K562 (cell line): ENCODE measurements around the gene TBL1X.

Experiments
- CHD7 ChIP-seq: fragments of 200-600 bp; sonication (generic); IDR thresholded peaks from one replicate; pipeline ENCODE4 v1.6.1; 2012; ENCODE audit warnings: mild to moderate bottlenecking, low read depth, low read length, inconsistent platforms
- CTCF ChIP-seq, 3 experiments: IDR thresholded peaks in 2 of 3; conservative IDR thresholded peaks in 1 of 3; 2 replicates each; pipeline ENCODE4 v1.5.1; 2011 to 2012; ENCODE audit warnings: low read length in 3 of 3, mild to moderate bottlenecking in 3 of 3, control low read depth in 2 of 3, improper control_type of control experiment in 1 of 3, inconsistent platforms in 1 of 3, low read depth in 1 of 3, mixed read lengths in 1 of 3, moderate library complexity in 1 of 3; ENCODE audit not compliant: insufficient read depth in 2 of 3
- FOSL1 ChIP-seq: fragments of 200-800 bp; sonication (Bioruptor generic); conservative IDR thresholded peaks from 2 replicates; pipeline ENCODE4 v1.6.1; 2016; ENCODE audit warnings: missing genetic modification characterization, missing compliant biosample characterization
- NCOA2 ChIP-seq, 2 experiments: fragments of 450-650 bp; IDR thresholded peaks; 2 replicates each; pipeline ENCODE4 v1.6.1; 2018; ENCODE audit warnings: mild to moderate bottlenecking in 2 of 2, moderate library complexity in 1 of 2; ENCODE audit not compliant: partially characterized antibody in 2 of 2
- NR3C1 ChIP-seq: sonication (generic); formaldehyde crosslinking; IDR thresholded peaks from 2 replicates; pipeline ENCODE4 v1.8.1; 2022; ENCODE audit warnings: missing genetic modification reagents
- SOX6 ChIP-seq: fragments of 450-650 bp; IDR thresholded peaks from 2 replicates; pipeline ENCODE4 v1.6.1; 2014; ENCODE audit warnings: mild to moderate bottlenecking
- TAF15 ChIP-seq: fragments of 200-400 bp; formaldehyde crosslinking; IDR thresholded peaks from 2 replicates; pipeline ENCODE4 v1.6.1; 2017; ENCODE audit warnings: mild to moderate bottlenecking, low read depth, low read length, moderate library complexity
- TGIF2 ChIP-seq: sonication (generic); formaldehyde crosslinking; IDR thresholded peaks from 2 replicates; pipeline ENCODE4 v1.8.1; 2022; ENCODE audit warnings: mild to moderate bottlenecking, missing genetic modification reagents, moderate library complexity
- ZNF280A ChIP-seq: fragments of 450-650 bp; IDR thresholded peaks from 2 replicates; pipeline ENCODE4 v1.6.1; 2018; ENCODE audit warnings: mild to moderate bottlenecking, low read depth; ENCODE audit not compliant: partially characterized antibody

GRCh38 chrX:9465380-9466123 lies 694 bp downstream of the TBL1X start:
- TF ChIP-seq SOX6 (no peak), TAF15 (no peak), CHD7 (no peak), NCOA2 (IDR thresholded peaks at IDR 0.05; ENCODE audit: partially characterized antibody in 2 of 2) (no peak), TGIF2 (CRISPR knock-in tag) (no peak), FOSL1 (tag) (no peak), NR3C1 (CRISPR knock-in tag) (no peak), CTCF (IDR thresholded peaks at IDR 0.05 in 2 of 3, conservative IDR thresholded peaks at IDR 0.05 in 1 of 3; ENCODE audit: insufficient read depth in 2 of 3, low read depth in 1 of 3, low read length in 3 of 3) (no peak), ZNF280A (no peak)
